Activated T-helper 2 cell treated with anti-CD3 and anti-CD28 coated beads, Interferon-gamma antibody, Interleukin-2, Interleukin-4, amounts not matched to agents 10 μg/mL and 5 μg/mL and 100 μg/mL, durations not matched to agents 14 hours and 24 hours and 36 hours (primary cell): ENCODE measurements around the gene GTF3A. TPM values are rescaled to one million over a fixed set of nuclear protein-coding genes. Genes with fewer than 3 reads are reported as not detected.
A peak's percentile ranks its signal among the peaks of the same experiment; 100 is the strongest.

Experiments
- DNase-seq: peaks from one replicate; pipeline ENCODE4 v3.0.0; 2021; ENCODE audit warnings: low spot score
- H3K27ac Mint-ChIP-seq: one replicate; pipeline ENCODE4 v1.8.0; 2021; ENCODE audit warnings: mixed read lengths
- H3K27me3 Mint-ChIP-seq: one replicate; pipeline ENCODE4 v1.8.0; 2021; ENCODE audit warnings: low read depth, mixed read lengths
- H3K36me3 Mint-ChIP-seq: one replicate; pipeline ENCODE4 v1.8.0; 2021; ENCODE audit warnings: low read depth, mixed read lengths
- H3K4me1 Mint-ChIP-seq: one replicate; pipeline ENCODE4 v1.8.0; 2021; ENCODE audit warnings: low read depth, mixed read lengths
- H3K4me3 Mint-ChIP-seq: one replicate; pipeline ENCODE4 v1.8.0; 2021; ENCODE audit warnings: low read depth, mild to moderate bottlenecking, moderate library complexity, mixed read lengths
- H3K9me3 Mint-ChIP-seq: one replicate; pipeline ENCODE4 v1.8.0; 2021; ENCODE audit warnings: mixed read lengths
- intact Hi-C: fragments of 100-400 bp; cut with micrococcal nuclease; formaldehyde crosslinking; loops from one replicate; pipeline ENCODE4 v1.15.1; 2023
- total RNA-seq: library from RNA; stranded (reverse); gene quantifications from 2 replicates; pipeline ENCODE4 v1.2.3, GENCODE V29; 2022

GTF3A gene
- total RNA-seq = 251 and 253 TPM in 2 replicates

- Mint-ChIP-seq H3K4me3 (peak within 1 kb of the TSS; percentile 89), H3K27ac (peak within 1 kb of the TSS; percentile 94), H3K9me3 (no peaks in the 10 kb centered on the region), H3K27me3 (no peaks in the 10 kb centered on the region), H3K4me1 (peaks cover 36% of the 10 kb centered on the region), H3K36me3 (peaks cover 37% of the 10 kb centered on the region)
- intact Hi-C loops = loop anchor here (10.0 kb wide), 1 partner anchor 710 kb away; the partner anchor contains the start of gene PAN3
- peak; percentile 86 for DNase-seq
Observed at GRCh38 chr13:27424246-27425157, at the start of gene GTF3A. GTF3A (plus strand) TSS chr13:27424619.

GRCh38 chr13:27374650-27375049 lies 49.8 kb upstream of the GTF3A start:
- DNase-seq = peak; percentile 39
- Mint-ChIP-seq H3K9me3 (no peaks in the 10 kb centered on the region), H3K4me1 (peaks cover 17% of the 10 kb centered on the region), H3K36me3 (no peaks in the 10 kb centered on the region), H3K4me3 (no peak overlapping the region), H3K27ac (no peak overlapping the region), H3K27me3 (peaks cover 17% of the 10 kb centered on the region)
- intact Hi-C loops = loop anchor here (2.0 to 10.0 kb wide), 3 partner anchors 76 to 608 kb away; partner anchors contain the start of gene MTIF3

GRCh38 chr13:27375686-27376326 lies 48.6 kb upstream of the GTF3A start:
- Mint-ChIP-seq H3K4me3 (no peak overlapping the region), H3K36me3 (no peaks in the 10 kb centered on the region), H3K4me1 (peaks cover 8% of the 10 kb centered on the region), H3K27ac (no peak overlapping the region), H3K27me3 (peaks cover 17% of the 10 kb centered on the region), H3K9me3 (no peaks in the 10 kb centered on the region)
- peak; percentile 31 for DNase-seq
- intact Hi-C loops = loop anchor here (2.0 to 10.0 kb wide), 3 partner anchors 75 to 606 kb away; partner anchors contain the start of gene MTIF3

- no peak for DNase-seq
- Mint-ChIP-seq H3K9me3 (no peaks in the 10 kb centered on the region), H3K27ac (no peak overlapping the region), H3K36me3 (no peaks in the 10 kb centered on the region), H3K4me3 (no peak overlapping the region), H3K4me1 (peaks cover 8% of the 10 kb centered on the region), H3K27me3 (peaks cover 6% of the 10 kb centered on the region)
- intact Hi-C loops = loop anchor here (5.0 to 10.0 kb wide), 2 partner anchors 156 to 603 kb away; no protein-coding TSS in a partner anchor
Observed at GRCh38 chr13:27379126-27379525, 45.3 kb upstream of the GTF3A start.

- peak; percentile 35 for DNase-seq
- H3K27ac Mint-ChIP-seq = no peak overlapping the region
- H3K4me3 Mint-ChIP-seq = no peak overlapping the region
- H3K4me1 Mint-ChIP-seq = peaks cover 4% of the 10 kb centered on the region
- H3K36me3 Mint-ChIP-seq = no peaks in the 10 kb centered on the region
- H3K27me3 Mint-ChIP-seq = peaks cover 6% of the 10 kb centered on the region
- no peaks in the 10 kb centered on the region for H3K9me3 Mint-ChIP-seq
- intact Hi-C loops = loop anchor here (5.0 to 10.0 kb wide), 2 partner anchors 155 to 602 kb away; no protein-coding TSS in a partner anchor
Observed at GRCh38 chr13:27379694-27380641, 44.5 kb upstream of the GTF3A start.

GRCh38 chr13:27381601-27382000 lies 42.8 kb upstream of the GTF3A start:
- Mint-ChIP-seq H3K27ac (no peak overlapping the region), H3K36me3 (no peaks in the 10 kb centered on the region), H3K27me3 (peaks cover 5% of the 10 kb centered on the region), H3K4me3 (no peak overlapping the region), H3K9me3 (no peaks in the 10 kb centered on the region), H3K4me1 (no peaks in the 10 kb centered on the region)
- no peak for DNase-seq
- intact Hi-C loops = no loop called here

- Mint-ChIP-seq H3K4me1 (no peaks in the 10 kb centered on the region), H3K36me3 (no peaks in the 10 kb centered on the region), H3K27me3 (peaks cover 3% of the 10 kb centered on the region), H3K9me3 (no peaks in the 10 kb centered on the region), H3K4me3 (no peak overlapping the region), H3K27ac (no peak overlapping the region)
- no peak for DNase-seq
- intact Hi-C loops = no loop called here
Observed at GRCh38 chr13:27383104-27383921, 41.1 kb upstream of the GTF3A start.

GRCh38 chr13:27384285-27384684 lies 40.1 kb upstream of the GTF3A start:
- H3K9me3 Mint-ChIP-seq = no peaks in the 10 kb centered on the region
- no peak overlapping the region for H3K27ac Mint-ChIP-seq
- no peaks in the 10 kb centered on the region for H3K4me1 Mint-ChIP-seq
- peaks cover 3% of the 10 kb centered on the region for H3K27me3 Mint-ChIP-seq
- H3K36me3 Mint-ChIP-seq = no peaks in the 10 kb centered on the region
- no peak overlapping the region for H3K4me3 Mint-ChIP-seq
- DNase-seq = no peak
- intact Hi-C loops = no loop called here

- Mint-ChIP-seq H3K9me3 (no peaks in the 10 kb centered on the region), H3K4me3 (no peak overlapping the region), H3K27me3 (peaks cover 4% of the 10 kb centered on the region), H3K36me3 (no peaks in the 10 kb centered on the region), H3K4me1 (no peaks in the 10 kb centered on the region), H3K27ac (no peak overlapping the region)
- intact Hi-C loops = no loop called here
- no peak for DNase-seq
Observed at GRCh38 chr13:27388241-27388640, 36.2 kb upstream of the GTF3A start.

- DNase-seq = no peak
- intact Hi-C loops = no loop called here
- no peaks in the 10 kb centered on the region for H3K36me3 Mint-ChIP-seq
- no peaks in the 10 kb centered on the region for H3K9me3 Mint-ChIP-seq
- peaks cover 10% of the 10 kb centered on the region for H3K27me3 Mint-ChIP-seq
- no peak overlapping the region for H3K27ac Mint-ChIP-seq
- H3K4me3 Mint-ChIP-seq = no peak overlapping the region
- no peaks in the 10 kb centered on the region for H3K4me1 Mint-ChIP-seq
Observed at GRCh38 chr13:27389891-27390290, 34.5 kb upstream of the GTF3A start.

GRCh38 chr13:27391471-27391870 lies 32.9 kb upstream of the GTF3A start:
- DNase-seq = no peak
- H3K27ac Mint-ChIP-seq = no peak overlapping the region
- intact Hi-C loops = no loop called here
- H3K4me3 Mint-ChIP-seq = no peak overlapping the region
- H3K36me3 Mint-ChIP-seq = no peaks in the 10 kb centered on the region
- peaks cover 11% of the 10 kb centered on the region for H3K27me3 Mint-ChIP-seq
- no peaks in the 10 kb centered on the region for H3K9me3 Mint-ChIP-seq
- H3K4me1 Mint-ChIP-seq = no peaks in the 10 kb centered on the region
